Neural progenitor cell (in vitro differentiated cells): Measurements from ENCODE around the gene CD34. TPM values are rescaled to one million over a fixed set of nuclear protein-coding genes. Genes with fewer than 3 reads are reported as not detected.

Experiments used
- total RNA-seq: library from RNA; depleted of rRNA; stranded (reverse); fragments of >200 nt; gene quantifications from 2 replicates; pipeline ENCODE4 v1.2.3, GENCODE V29; 2015; ENCODE audit warnings: low replicate concordance

Gene CD34
- total RNA-seq, 1 donor from 2014 or later = 0.43 TPM

Other genes starting within 250 kb of the CD34 start
- 112 and 186 TPM in 2 replicates for gene CD46, start 159.1 kb downstream of the CD34 start, total RNA-seq